ENCODE measurements around the gene ASPDH. TPM values are rescaled to one million over a fixed set of nuclear protein-coding genes. Genes with fewer than 3 reads are reported as not detected.

The ASPDH gene
- total RNA-seq: not detected

GRCh38 chr19:50513746-50514345 is at the start of gene ASPDH:
Gene ASPDH, minus strand, starts transcription at chr19:50513913. Its CDS starts 90 bp downstream, at chr19:50513823.
- DNase-seq: no peak

- no peak for DNase-seq
Measured at GRCh38 chr19:50562996-50563395, 49.3 kb upstream of the ASPDH start.

- no peak for DNase-seq
Measured at GRCh38 chr19:50562329-50562728, 48.6 kb upstream of the ASPDH start.

DNA sequence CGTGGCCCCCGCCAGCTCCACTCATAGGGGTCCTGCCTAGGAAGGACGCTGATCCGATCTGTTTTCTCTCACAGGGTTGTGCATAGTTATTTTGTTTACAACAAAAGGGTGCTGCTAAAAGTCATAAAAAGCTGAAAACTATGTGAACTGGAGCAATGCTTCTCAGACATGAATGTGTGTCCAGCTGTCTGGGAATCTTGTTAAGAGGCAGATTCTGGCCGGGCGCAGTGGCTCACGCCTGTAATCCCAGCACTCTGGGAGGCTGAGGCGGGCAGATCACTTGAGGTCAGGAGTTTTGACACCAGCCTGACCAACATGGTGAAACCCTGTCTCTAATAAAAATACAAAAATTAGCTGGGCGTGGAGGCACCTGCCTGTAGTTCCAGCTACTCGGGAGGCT is 45.9 kb upstream of the ASPDH start:
- no peak for DNase-seq

- DNase-seq: no peak
Measured at GRCh38 chr19:50558449-50558848, 44.7 kb upstream of the ASPDH start.

GRCh38 chr19:50558039-50558438 is 44.3 kb upstream of the ASPDH start:
- DNase-seq: no peak

DNA sequence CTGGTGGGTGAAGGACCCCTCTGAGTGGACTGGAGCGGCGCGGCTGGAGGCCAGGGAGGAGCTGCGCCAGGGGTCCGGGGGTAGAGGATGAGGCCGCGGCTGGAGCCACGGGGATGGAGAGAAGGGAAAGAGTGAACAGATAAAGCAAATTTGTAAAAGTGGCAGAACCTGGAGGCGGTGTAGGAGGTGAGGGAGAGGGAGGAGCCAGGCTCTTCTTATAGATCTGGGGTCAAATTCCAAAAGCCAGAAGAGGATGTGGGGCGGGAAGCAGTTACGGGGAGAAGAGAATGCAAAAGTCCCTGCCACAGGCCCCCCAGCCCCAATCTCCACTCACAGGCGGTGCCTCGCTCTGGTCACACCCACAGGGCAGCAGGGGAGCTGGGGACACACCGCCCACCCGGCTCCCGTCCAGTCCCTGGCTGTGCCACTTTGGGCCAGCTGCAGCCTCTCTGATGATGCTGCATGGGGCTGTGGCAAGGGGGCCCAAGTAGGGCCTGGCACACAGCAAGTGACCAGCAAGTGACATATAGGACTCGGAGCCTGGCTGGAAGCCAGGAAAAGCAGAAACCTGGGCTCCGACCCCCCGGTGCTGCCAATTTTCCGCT is 43.4 kb upstream of the ASPDH start:
- no peak for DNase-seq

GRCh38 chr19:50556282-50557008 is 42.7 kb upstream of the ASPDH start:
- peak; percentile 68 for DNase-seq

DNA sequence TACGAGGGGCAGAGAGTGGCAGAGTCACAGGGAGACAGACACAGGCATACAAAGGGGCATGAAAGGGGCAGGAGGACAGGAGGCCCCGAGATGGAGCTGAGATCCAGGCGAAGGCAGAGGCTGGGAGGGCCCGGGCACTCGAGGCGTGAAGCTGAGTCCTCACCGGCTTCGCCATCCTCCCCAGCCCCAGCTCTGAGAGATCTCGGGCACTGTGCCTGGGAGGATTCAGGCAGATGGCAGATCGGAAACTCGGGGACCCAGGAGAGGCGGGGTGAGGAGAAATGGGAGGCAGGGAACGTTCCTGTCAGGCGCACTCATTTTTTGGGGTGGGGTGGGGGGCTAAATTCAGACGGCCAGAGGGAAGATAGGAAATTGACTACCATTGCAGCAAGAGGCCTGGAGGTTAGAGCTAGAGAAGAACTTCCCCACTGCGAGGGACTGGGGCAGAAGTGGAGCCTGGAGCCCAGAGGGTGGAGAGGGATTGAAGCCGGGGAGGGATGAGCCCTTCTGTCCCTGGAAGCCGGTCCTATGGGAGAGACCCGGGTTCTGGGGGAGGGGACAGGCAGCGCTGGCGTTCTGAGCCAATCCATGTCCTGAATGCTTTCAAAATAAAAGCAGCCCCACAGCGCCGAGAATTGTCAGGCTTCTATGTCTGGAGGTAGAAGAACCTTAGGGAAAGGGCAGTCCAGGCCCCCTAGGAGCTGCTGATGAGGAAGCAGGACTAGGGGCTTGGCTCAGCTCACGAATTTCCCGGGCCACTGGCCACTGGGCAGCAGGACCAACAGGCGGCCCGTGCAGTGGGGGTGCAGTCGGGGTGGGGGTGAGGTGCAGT is 42.0 kb upstream of the ASPDH start:
- no peak for DNase-seq

DNA sequence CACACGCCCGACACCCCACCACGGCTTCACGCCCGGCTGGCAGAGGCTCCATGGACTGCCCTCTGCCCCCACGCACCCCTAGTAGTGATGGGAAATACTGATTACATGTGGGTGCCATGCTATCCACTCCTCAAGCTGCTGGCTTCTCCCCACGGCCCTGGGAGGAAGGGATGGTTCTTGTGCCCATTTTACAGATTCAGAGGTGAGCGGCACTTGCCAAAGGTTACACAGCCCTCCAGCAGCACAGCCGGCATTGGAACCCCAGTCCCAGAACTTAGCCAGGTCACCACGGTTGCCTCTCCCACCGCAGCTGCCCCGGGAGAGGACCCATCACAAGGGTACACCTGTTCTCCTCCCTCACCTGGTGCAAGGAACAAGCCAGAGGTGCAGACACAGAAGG is 41.3 kb upstream of the ASPDH start:
- no peak for DNase-seq

- no peak for DNase-seq
Measured at GRCh38 chr19:50554212-50554611, 40.5 kb upstream of the ASPDH start.

DNA sequence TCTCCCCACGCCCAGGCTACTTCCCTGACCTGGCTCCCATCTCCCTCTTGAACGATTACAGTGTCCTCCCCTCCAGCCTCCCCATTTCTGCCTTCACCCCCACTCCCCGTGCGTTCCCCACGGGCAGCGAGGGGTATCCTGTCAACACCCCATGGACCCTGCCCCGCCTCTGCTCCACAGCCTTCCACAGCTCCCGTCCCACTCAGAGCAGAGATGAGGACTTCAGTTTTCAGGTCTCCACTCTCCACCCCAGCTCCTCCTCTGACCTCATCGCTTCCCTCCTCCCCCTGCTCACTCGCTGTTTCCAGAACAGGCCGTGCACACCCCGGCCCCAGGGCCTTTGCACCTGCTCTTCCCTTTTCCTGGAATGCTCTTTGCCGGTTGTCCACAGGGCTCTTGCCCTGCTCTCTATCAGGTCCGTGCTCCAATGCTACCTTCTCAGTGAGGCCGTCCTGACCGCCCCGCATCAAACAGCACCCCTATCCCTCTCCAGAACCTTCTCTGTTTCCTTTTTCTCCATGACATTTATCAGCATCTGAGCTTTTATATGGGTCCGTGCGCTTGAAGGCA is 39.5 kb upstream of the ASPDH start:
- no peak for DNase-seq

DNA sequence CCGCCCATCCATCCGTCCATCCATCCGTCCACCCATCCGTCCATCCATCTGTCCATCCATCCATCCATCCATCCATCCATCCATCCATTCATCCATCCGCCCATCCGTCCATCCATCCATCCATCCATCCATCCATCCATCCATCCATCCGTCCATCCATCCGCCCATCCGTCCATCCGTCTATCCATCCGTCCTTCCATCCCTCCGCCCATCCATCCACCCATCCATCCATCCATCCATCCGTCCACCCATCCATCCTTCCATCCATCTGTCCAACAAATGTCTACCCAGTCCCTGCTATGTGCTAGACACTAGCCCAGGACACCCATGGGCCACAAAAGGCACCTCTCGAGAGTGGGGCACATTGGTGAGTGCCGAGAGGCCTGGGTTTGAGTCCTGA is 38.8 kb upstream of the ASPDH start:
- no peak for DNase-seq

GRCh38 chr19:50551715-50552187 is 38.0 kb upstream of the ASPDH start:
- DNase-seq: no peak

DNA sequence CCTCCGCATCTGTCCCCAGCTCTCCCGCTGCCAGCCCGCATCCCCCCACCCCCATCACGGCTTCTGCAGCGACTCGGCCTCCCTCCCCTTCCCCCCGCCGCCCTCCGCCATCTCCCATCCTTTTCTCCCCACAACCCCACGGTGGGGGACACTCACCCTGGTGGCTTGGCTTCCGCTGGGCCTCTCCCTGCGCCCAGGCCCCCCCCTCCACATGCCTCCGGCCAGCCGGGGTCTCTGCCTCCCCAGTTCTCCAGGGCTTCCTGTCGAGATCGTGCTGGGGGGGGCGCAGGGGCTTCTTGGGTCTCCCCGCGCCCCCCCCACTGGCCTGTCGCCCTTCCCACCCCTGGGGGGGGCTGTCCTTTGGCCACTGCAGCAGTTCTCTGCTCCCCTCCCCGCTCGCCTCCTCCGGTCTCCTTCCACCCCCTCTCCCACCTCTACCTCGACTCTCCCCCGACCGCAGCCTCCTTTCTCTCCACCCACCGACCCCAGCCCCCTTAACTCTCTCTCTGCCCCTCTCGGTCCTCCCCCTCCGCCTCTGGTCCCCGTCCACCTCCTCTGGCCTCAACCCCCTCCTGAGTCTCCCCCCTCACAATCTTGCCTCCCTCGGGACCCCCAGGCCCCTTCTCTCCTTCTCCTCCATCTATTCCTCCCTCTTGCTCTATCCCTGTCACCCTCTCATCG is 37.5 kb upstream of the ASPDH start:
- no peak for DNase-seq

DNA sequence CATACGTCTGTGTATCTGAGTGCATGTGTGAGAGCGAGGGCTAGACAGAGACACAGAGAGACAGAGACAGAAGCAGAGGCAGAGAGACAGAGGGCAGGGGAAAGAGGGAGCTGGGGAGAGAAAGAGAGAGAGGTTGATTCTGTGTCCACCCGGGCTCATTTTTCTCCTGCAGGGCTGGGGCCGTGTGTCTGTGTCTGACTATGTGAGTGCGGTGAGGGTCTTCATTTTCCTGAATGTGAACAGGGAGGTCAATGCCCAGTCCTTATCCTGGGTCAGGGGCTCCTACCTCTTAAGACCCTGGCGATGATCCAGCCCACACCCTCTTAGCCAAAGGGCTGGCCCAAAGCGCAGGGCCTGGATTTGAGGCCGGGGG is 36.9 kb upstream of the ASPDH start:
- DNase-seq: no peak

DNA sequence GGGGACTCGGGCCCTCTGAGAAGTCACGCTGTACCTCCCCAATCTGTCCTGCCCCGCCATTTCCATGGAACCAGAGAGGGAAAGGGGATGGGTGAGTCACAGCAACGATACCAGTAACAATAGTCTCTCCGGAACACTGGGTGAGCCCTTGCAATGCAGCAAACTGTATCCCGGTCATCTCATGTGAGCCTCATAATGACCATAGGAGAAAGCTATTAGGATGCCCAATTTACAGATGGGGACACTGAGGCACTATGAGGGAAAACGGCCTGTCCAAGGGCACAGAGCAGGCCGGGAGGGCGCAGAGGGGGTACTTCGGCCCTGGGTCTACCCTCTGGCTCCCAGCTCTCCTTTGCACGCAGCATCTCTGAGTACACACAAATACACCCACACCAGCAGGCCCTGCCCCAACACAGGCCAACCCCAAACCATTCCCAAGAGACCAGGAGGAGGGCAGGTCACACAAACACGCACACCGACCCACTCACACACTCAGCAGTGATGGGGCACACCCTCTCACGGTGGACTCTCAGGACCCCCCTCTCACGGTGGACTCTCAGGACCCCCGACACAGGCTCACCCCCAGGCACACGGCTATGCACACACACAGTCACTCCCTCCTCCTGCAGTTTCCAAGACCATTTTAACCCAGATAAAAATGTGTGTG is 36.3 kb upstream of the ASPDH start:
- DNase-seq: no peak

GRCh38 chr19:50549059-50549926 is 35.6 kb upstream of the ASPDH start:
- no peak for DNase-seq

DNA sequence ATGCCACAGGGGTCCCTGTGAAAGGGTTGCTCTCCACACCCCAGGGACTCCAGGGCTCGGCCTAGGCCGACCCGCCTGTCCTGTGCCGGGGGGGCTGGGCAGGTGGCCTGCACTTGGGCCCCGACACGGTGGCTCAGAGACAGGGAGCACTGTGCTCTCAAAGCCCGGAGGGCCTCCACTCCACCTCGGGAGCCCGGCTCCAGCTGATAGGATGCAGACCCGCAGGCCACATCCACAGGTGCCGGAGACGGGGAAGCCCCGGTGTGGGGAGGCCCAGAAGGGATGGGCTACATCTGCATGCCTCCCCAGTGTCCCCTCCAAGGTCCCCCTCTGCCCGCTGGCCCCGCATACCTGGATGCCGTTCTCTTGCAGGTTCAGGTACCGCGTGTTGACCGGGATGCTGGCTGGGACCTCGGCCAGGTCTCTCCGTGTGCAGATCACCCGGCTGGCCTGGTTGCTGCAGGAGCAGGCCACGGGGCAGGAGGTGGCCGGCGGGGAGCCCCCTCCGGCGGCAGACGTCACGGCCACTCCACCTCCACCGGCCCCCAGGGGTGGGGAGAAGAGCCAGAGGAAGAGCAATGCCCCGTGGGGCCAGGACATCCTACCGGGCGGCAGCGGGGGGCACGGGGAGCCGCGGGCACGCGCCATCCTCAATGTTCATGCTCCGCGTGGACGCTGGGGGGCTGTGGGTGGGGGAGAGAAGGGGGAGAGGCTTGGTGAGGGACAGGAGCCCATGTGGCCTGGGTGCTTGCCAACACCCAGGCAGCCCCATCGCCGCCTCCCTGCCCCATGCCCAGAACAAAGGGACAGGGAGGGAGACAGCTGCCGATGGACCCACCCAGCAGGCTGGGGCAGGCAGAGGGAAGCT is 34.7 kb upstream of the ASPDH start:
- no peak for DNase-seq

Measured in effector CD4-positive, alpha-beta T cell (primary cell).